Left lung (tissue), 10 donors: ENCODE results near the gene SFTPB. TPM values are rescaled to one million over a fixed set of nuclear protein-coding genes. Genes with fewer than 3 reads are reported as not detected.
"Not testable (repeated sequence)": the region's sequence is repeated elsewhere in the genome, so short reads cannot be mapped to it uniquely, and the experiment has no call there.

Experiments used
- ATAC-seq: fragments of 200-7000 bp; cut with Tn5 transposase; one replicate; pipeline ENCODE4 v1.9.1; 2020; ENCODE audit warnings: moderate library complexity
- DNase-seq, 4 donors: peaks; one replicate each; pipeline ENCODE4 v3.0.0-alpha.2; 2013 to 2020
- H3K27ac ChIP-seq, 2 donors: fragments of 200-600 bp; sonication (generic) in 1 of 2; one replicate each; pipeline versions ENCODE4 v1.5.0 to v1.8.0; 2020 to 2021
- H3K27me3 ChIP-seq, 2 donors: fragments of 200-600 bp; sonication (generic) in 1 of 2; one replicate each; pipeline versions ENCODE4 v1.5.0 to v1.8.0; 2020 to 2021
- H3K36me3 ChIP-seq, 2 donors: fragments of 200-600 bp; sonication (generic) in 1 of 2; one replicate each; pipeline versions ENCODE4 v1.5.0 to v1.8.0; 2020 to 2021
- H3K4me1 ChIP-seq, 2 donors: fragments of 200-600 bp; one replicate each; pipeline ENCODE4 v1.8.0; 2021
- H3K4me3 ChIP-seq, 2 donors: fragments of 200-600 bp; sonication (generic) in 1 of 2; one replicate each; pipeline versions ENCODE4 v1.5.0 to v1.8.0; 2020 to 2021; ENCODE audit warnings: mild to moderate bottlenecking in 1 of 2
- H3K9me3 ChIP-seq, 2 donors: fragments of 200-600 bp; sonication (generic) in 1 of 2; one replicate each; pipeline versions ENCODE4 v1.5.0 to v1.8.0; 2020 to 2021
- intact Hi-C, 2 donors: fragments of 100-400 bp; cut with DNase I; formaldehyde crosslinking; loops; one replicate each; pipeline versions ENCODE4 v1.11.2 to v1.14.2; 2022
- polyA plus RNA-seq, 6 donors: library from polyadenylated mRNA; unstranded; fragments of 120-200 nt; gene quantifications; one replicate each; pipeline ENCODE4 v1.2.1, GENCODE V29; 2013; ENCODE audit not compliant: insufficient read length in 6 of 6
- total RNA-seq, 2 donors: library from RNA; stranded (reverse); fragmentation: NEBNext Ultra II Directional; extraction: Animal tissue kit (Norgen Biotek cat#: 25700); gene quantifications; one replicate each; pipeline ENCODE4 v1.2.1, GENCODE V29; 2021
- TF ChIP-seq, protein P1 (sequence below), 2 donors: fragments of 200-600 bp; sonication (generic) in 1 of 2; IDR thresholded peaks; one replicate each; pipeline versions ENCODE4 v1.5.0 to v1.8.0; 2021; ENCODE audit warnings: antibody characterized with exemption in 2 of 2
- donor health status: DM: no; HTN: yes; CAD: no.
- donor health status: DM: no; HTN: no; CAD: no.

SFTPB gene
- total and polyA plus RNA-seq, 8 donors, result 183 to 18,328 (median 525) TPM

DNA sequence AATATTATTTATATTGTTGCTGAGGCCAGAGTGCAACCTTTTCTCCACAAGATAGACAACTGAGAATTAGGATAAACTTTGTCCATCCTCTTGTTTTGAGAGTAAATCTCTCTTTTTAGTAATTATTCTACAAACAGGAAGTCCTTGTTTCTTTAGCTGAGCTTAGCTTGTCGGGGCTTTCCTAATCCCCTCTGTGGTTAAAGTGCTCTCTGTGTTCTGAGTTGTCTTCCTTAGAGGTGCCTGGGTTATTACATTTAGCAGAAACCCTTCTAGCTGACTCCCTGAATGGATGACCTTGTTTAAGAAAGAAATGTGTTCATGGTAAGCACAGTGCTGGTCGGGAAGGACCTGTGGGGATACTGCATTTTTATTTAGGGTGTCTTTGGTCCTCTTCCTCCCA is 39.3 kb downstream of the SFTPB start:
- DNase-seq, result no peak
- H3K4me3 ChIP-seq, result no peak overlapping the region
- peaks cover 0 to 100% of the 10 kb centered on the region in 2 donors for H3K36me3 ChIP-seq
- TF ChIP-seq, protein P1, sequence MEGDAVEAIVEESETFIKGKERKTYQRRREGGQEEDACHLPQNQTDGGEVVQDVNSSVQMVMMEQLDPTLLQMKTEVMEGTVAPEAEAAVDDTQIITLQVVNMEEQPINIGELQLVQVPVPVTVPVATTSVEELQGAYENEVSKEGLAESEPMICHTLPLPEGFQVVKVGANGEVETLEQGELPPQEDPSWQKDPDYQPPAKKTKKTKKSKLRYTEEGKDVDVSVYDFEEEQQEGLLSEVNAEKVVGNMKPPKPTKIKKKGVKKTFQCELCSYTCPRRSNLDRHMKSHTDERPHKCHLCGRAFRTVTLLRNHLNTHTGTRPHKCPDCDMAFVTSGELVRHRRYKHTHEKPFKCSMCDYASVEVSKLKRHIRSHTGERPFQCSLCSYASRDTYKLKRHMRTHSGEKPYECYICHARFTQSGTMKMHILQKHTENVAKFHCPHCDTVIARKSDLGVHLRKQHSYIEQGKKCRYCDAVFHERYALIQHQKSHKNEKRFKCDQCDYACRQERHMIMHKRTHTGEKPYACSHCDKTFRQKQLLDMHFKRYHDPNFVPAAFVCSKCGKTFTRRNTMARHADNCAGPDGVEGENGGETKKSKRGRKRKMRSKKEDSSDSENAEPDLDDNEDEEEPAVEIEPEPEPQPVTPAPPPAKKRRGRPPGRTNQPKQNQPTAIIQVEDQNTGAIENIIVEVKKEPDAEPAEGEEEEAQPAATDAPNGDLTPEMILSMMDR (IDR thresholded peaks at IDR 0.05), result no peak
- no peaks in the 10 kb centered on the region for H3K9me3 ChIP-seq
- no peaks in the 10 kb centered on the region for H3K27me3 ChIP-seq
- H3K4me1 ChIP-seq, result no peaks in the 10 kb centered on the region
- no peak for ATAC-seq
- intact Hi-C loops, result no loop called here
- H3K27ac ChIP-seq, result no peak overlapping the region

DNA sequence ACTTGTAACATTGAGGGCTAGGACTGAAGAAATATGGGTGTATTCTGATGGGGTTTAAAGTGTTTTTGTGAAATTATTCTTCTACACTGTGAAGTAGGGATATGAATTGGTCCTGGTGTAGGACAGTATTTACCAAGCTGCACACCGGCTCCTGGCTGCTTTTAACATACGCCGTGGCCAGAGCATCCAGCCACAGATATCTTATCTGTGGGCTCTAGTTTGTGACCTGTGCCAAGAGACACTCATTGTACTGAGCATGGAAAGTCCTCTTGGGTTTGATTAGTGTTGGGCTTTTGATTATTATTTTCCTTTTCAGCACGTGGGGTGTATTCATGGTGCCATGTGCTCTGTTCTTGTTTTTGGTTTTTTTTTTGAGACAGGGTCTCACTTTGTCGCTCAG is 44.0 kb downstream of the SFTPB start:
- intact Hi-C loops, result no loop called here
- peaks cover 0 to 100% of the 10 kb centered on the region in 2 donors for H3K36me3 ChIP-seq
- DNase-seq, result no peak

DNA sequence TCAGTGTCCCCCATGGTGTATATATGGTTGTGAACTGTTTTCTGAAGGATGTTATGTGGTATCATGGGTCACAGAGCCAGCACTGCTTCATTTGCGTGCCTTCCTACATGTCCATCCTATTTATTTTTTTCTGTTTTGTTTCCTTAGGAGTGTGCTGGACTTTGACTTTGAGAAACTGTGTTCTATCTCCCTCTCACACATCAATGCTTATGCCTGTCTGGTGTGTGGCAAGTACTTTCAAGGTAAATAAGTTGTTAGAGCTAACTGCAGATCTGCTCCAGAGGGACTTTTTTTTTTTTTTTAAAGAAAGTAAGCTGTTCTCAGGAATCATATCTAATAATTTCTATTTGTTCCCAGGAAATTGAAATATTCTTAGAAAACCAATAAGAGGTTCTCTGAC is 46.7 kb downstream of the SFTPB start:
- Histone ChIP-seq H3K9me3 (no peaks in the 10 kb centered on the region), H3K36me3 (peaks cover 0 to 79% of the 10 kb centered on the region in 2 donors), H3K27ac (no peak overlapping the region), H3K4me1 (peaks cover 10 to 25% of the 10 kb centered on the region in 2 donors), H3K27me3 (no peaks in the 10 kb centered on the region), H3K4me3 (no peak overlapping the region)
- ATAC-seq (no peak), DNase-seq (no peak)
- TF ChIP-seq, protein P1 (IDR thresholded peaks at IDR 0.05), result no peak
- intact Hi-C loops, result no loop called here

More for the DNA sequence above, 44.0 kb downstream of the SFTPB start:
- TF ChIP-seq, protein P1 (IDR thresholded peaks at IDR 0.05), result no peak
- H3K27ac ChIP-seq, result no peak overlapping the region
- H3K27me3 ChIP-seq, result no peaks in the 10 kb centered on the region
- peaks cover 0 to 2% of the 10 kb centered on the region in 2 donors for H3K4me1 ChIP-seq
- H3K4me3 ChIP-seq, result no peak overlapping the region
- H3K9me3 ChIP-seq, result no peaks in the 10 kb centered on the region
- ATAC-seq, result no peak

DNA sequence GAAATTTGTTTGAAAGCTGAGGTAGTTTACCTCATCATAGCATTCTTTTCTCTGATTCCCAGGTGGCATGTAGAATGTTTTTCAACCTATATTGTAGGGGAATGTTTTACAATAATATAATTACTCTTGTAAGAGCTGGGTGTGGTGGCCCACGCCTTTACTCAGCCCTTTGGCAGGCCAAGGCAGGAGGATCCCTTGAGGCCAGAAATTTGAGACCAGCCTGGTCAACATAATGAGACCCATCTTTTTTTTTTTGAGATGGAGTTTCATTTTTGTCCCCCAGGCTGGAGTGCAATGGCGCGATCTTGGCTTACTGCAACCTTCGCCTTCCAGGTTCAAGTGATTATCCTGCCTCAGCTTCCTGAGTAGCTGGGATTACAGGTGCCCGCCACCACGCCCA is 48.4 kb downstream of the SFTPB start:
- TF ChIP-seq, protein P1 (IDR thresholded peaks at IDR 0.05), result no peak
- DNase-seq, result no peak
- ATAC-seq, result no peak
- Histone ChIP-seq H3K36me3 (peaks cover 0 to 62% of the 10 kb centered on the region in 2 donors), H3K27me3 (no peaks in the 10 kb centered on the region), H3K9me3 (no peaks in the 10 kb centered on the region), H3K27ac (no peak overlapping the region), H3K4me3 (no peak overlapping the region), H3K4me1 (peaks cover 10 to 33% of the 10 kb centered on the region in 2 donors)
- intact Hi-C loops, result no loop called here

DNA sequence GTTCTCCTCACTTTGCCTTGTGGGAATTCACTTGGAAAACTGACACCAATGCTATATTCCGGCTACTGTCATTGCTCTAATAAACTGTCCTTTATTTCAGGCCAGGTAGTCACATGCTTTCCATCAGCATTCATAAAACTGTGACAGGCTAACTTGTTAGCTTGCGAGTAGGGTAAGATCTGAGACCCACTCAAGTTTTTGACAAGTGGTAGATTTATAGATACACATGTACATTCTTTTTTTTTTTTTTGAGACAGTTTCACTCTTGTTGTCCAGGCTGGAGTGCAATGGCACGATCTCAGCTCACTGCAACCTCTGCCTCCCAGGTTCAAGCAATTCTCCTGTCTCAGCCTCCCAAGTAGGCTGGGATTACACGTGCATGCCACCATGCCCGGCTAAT is 50.3 kb downstream of the SFTPB start:
- H3K9me3 ChIP-seq, H3K27me3 ChIP-seq, H3K27ac ChIP-seq, DNase-seq, intact Hi-C loops, ATAC-seq: not testable (repeated sequence)
- Histone ChIP-seq H3K36me3 (peaks cover 0 to 43% of the 10 kb centered on the region in 2 donors), H3K4me1 (peaks cover 10 to 35% of the 10 kb centered on the region in 2 donors), H3K4me3 (peak overlapping the region in 1 of 2 donors; percentile 92)

DNA sequence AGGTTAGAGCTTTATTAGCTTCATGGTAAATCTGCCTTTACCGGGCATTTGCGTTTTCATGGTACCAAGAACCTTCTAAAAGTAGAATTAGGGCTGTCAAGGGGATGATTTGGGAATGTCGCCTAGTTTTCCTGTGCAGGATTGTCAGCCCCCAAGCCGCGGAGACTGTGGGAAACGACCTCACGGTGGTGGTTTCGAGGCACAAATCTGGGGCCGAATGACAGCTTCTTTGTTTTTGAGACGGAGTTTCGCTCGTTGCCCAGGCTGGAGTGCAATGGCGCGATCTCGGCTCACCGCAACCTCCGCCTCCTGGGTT is 52.6 kb downstream of the SFTPB start:
- DNase-seq, result no peak
- TF ChIP-seq, protein P1 (IDR thresholded peaks at IDR 0.05), result no peak
- Histone ChIP-seq H3K4me3 (peak overlapping the region in 1 of 2 donors; percentile 92), H3K9me3 (no peaks in the 10 kb centered on the region), H3K27me3 (no peaks in the 10 kb centered on the region), H3K27ac (peak overlapping the region in 1 of 2 donors; percentile 94), H3K36me3 (peaks cover 0 to 19% of the 10 kb centered on the region in 2 donors), H3K4me1 (peaks cover 14 to 53% of the 10 kb centered on the region in 2 donors)
- ATAC-seq, result no peak
- intact Hi-C loops, result no loop called here

DNA sequence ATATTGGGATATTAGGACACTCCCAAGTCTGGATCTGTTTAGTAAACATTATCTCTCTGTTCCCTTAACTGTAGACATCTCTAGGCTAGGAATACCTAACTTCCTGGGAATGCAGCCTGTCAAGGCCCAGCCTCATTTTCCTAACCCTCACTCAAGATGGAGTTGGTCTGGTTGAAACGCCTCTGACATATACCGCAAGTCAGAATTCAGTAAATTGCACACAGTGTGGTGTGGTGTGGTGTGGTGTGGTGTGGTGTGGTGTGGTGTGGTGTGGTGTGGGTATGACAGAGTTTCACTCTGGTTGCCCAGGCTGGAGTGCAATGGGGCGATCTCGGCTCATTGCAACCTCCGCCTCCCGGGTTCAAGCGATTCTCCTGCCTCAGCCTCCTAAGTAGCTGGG is 53.2 kb downstream of the SFTPB start:
- ATAC-seq, intact Hi-C loops, H3K4me3 ChIP-seq, H3K27me3 ChIP-seq, H3K27ac ChIP-seq, H3K9me3 ChIP-seq, DNase-seq: not testable (repeated sequence)
- peaks cover 14 to 58% of the 10 kb centered on the region in 2 donors for H3K4me1 ChIP-seq
- peaks cover 0 to 17% of the 10 kb centered on the region in 2 donors for H3K36me3 ChIP-seq
